Tibial nerve (tissue), 4 donors: ENCODE results near the gene TUBB1. TPM values are rescaled to one million over a fixed set of nuclear protein-coding genes. Genes with fewer than 3 reads are reported as not detected.

Experiments used
- DNase-seq, 2 donors: peaks; one replicate each; pipeline ENCODE4 v3.0.0-alpha.2; 2019; ENCODE audit warnings: low spot score in 2 of 2
- H3K27ac ChIP-seq, 4 donors: fragments of 200-600 bp; sonication (generic) in 3 of 4; one replicate each; pipeline ENCODE4 v1.5.1; 2017 to 2019; ENCODE audit warnings: mild to moderate bottlenecking in 1 of 4
- H3K27me3 ChIP-seq, 2 donors: fragments of 200-600 bp; sonication (generic) in 1 of 2; one replicate each; pipeline versions ENCODE4 v1.5.1 to v1.6.0; 2017 to 2019
- H3K36me3 ChIP-seq, 3 donors: fragments of 200-600 bp; sonication (generic); one replicate each; pipeline ENCODE4 v1.5.1; 2018 to 2019
- H3K4me1 ChIP-seq, 4 donors: fragments of 200-600 bp; sonication (generic) in 3 of 4; one replicate each; pipeline ENCODE4 v1.5.1; 2017 to 2019
- H3K4me3 ChIP-seq, 4 donors: fragments of 200-600 bp; sonication (generic) in 3 of 4; one replicate each; pipeline ENCODE4 v1.5.1; 2017 to 2019; ENCODE audit warnings: mild to moderate bottlenecking in 1 of 4, moderate library complexity in 1 of 4
- H3K9me3 ChIP-seq, 4 donors: fragments of 200-600 bp; sonication (generic) in 3 of 4; one replicate each; pipeline ENCODE4 v1.5.1; 2017 to 2019
- EP300 ChIP-seq, 2 donors: sonication (generic); formaldehyde crosslinking; IDR thresholded peaks; one replicate each; pipeline ENCODE4 v1.6.1; 2017; ENCODE audit warnings: antibody characterized with exemption in 2 of 2, mild to moderate bottlenecking in 1 of 2
- POLR2A ChIP-seq, 2 donors: fragments of 450-650 bp; IDR thresholded peaks; one replicate each; pipeline ENCODE4 v1.6.1; 2017; ENCODE audit warnings: antibody characterized with exemption in 2 of 2, mild to moderate bottlenecking in 2 of 2, moderate library complexity in 2 of 2
- WGBS, 2 donors: methylation state at CpG; one replicate each; pipeline ENCODE4 v1.1.5; 2018; 5-methylcytosine and 5-hydroxymethylcytosine counted together
- total RNA-seq, 4 donors: library from RNA; depleted of rRNA; stranded (reverse); fragments of >200 nt; gene quantifications; one replicate each; pipeline ENCODE4 v1.1.0, GENCODE V29; 2016
- TF ChIP-seq, protein P1 (sequence below), 5 experiments: fragments of 200-600 bp in 3 of 5; fragments of 450-650 bp in 2 of 5; sonication (generic) in 3 of 5; IDR thresholded peaks; one replicate each; pipeline ENCODE4 v1.5.1; 2016 to 2019; ENCODE audit warnings: antibody characterized with exemption in 5 of 5, mild to moderate bottlenecking in 3 of 5, moderate library complexity in 2 of 5

Gene TUBB1
- total RNA-seq, 4 donors from 2014 or later = 0.21 to 0.60 (median 0.59) TPM; not detected in 1

GRCh38 chr20:58985656-58986055, 33.6 kb upstream of the TUBB1 start:
- peak in 1 of 2 donors; percentile 14 for DNase-seq
- no peak overlapping the region for H3K4me3 ChIP-seq
- peaks cover 0 to 41% (median 24%) of the 10 kb centered on the region in 4 donors for H3K4me1 ChIP-seq
- H3K36me3 ChIP-seq = peaks cover 0 to 46% (median 28%) of the 10 kb centered on the region in 3 donors
- 71 to 75% methylated on average over 5 of the region's 5 CpGs for WGBS, 2 donors
- H3K9me3 ChIP-seq = no peaks in the 10 kb centered on the region
- no peaks in the 10 kb centered on the region for H3K27me3 ChIP-seq
- no peak overlapping the region for H3K27ac ChIP-seq
- TF ChIP-seq, protein P1, sequence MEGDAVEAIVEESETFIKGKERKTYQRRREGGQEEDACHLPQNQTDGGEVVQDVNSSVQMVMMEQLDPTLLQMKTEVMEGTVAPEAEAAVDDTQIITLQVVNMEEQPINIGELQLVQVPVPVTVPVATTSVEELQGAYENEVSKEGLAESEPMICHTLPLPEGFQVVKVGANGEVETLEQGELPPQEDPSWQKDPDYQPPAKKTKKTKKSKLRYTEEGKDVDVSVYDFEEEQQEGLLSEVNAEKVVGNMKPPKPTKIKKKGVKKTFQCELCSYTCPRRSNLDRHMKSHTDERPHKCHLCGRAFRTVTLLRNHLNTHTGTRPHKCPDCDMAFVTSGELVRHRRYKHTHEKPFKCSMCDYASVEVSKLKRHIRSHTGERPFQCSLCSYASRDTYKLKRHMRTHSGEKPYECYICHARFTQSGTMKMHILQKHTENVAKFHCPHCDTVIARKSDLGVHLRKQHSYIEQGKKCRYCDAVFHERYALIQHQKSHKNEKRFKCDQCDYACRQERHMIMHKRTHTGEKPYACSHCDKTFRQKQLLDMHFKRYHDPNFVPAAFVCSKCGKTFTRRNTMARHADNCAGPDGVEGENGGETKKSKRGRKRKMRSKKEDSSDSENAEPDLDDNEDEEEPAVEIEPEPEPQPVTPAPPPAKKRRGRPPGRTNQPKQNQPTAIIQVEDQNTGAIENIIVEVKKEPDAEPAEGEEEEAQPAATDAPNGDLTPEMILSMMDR (IDR thresholded peaks at IDR 0.05) = no peak
- no peak for TF ChIP-seq EP300 (IDR thresholded peaks at IDR 0.05)

GRCh38 chr20:58986286-58986967, 32.8 kb upstream of the TUBB1 start:
- Histone ChIP-seq H3K9me3 (no peaks in the 10 kb centered on the region), H3K27ac (no peak overlapping the region), H3K27me3 (no peaks in the 10 kb centered on the region), H3K4me1 (peaks cover 0 to 39% (median 24%) of the 10 kb centered on the region in 4 donors), H3K4me3 (no peak overlapping the region), H3K36me3 (peaks cover 0 to 54% (median 36%) of the 10 kb centered on the region in 3 donors)
- TF ChIP-seq POLR2A (IDR thresholded peaks at IDR 0.05) (no peak), EP300 (IDR thresholded peaks at IDR 0.05) (no peak)
- TF ChIP-seq, protein P1 (IDR thresholded peaks at IDR 0.05) = no peak
- DNase-seq = peak in 1 of 2 donors; percentile 3
- WGBS, 2 donors = 85 to 86% methylated on average over 9 of the region's 9 CpGs

GRCh38 chr20:58986968-58987517, 32.2 kb upstream of the TUBB1 start:
- TF ChIP-seq POLR2A (IDR thresholded peaks at IDR 0.05) (no peak), EP300 (IDR thresholded peaks at IDR 0.05) (no peak)
- TF ChIP-seq, protein P1 (IDR thresholded peaks at IDR 0.05) = no peak
- Histone ChIP-seq H3K4me1 (peaks cover 0 to 36% (median 22%) of the 10 kb centered on the region in 4 donors), H3K27ac (no peak overlapping the region), H3K27me3 (no peaks in the 10 kb centered on the region), H3K36me3 (peaks cover 0 to 60% (median 39%) of the 10 kb centered on the region in 3 donors), H3K4me3 (no peak overlapping the region), H3K9me3 (no peaks in the 10 kb centered on the region)
- no peak for DNase-seq
- WGBS, 2 donors = 85 to 88% methylated on average over 8 of the region's 8 CpGs

DNA sequence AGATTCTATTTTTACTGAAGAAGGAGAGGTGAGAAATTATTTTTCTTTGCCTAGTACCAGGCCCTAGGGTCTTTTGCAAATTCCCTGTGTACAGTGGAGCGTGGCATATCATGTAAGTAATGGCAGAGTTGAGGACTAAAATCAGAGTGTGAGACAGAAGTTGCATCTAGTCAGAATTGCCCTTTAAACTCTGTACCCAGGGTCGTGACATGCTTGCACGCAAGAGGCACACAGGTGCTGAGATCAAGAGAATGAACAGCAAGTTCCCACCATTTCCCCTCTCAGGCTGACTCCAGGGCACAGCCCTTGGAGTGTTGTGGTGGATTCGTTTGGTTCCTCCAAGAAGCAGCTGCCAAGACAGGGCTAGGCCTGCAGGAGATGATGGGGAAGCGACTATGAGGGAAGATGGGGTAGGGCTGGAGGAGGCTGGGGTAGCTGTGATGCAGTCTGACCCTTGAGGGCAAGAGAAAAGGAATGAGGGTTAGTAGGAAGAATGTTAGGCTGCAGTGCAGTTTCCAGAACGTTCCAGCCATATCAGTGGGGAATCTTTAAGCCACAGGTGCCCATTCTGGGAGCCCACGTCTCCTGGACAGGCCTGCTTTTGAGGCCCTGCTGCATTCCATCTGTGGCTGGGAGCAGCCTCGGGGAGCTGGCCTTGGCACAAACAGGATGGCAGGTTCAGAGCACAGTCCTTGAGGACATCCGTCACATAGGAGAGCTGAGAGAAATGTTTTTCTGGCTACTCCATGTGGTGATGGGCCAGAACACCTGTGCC, 31.3 kb upstream of the TUBB1 start:
- Histone ChIP-seq H3K4me3 (no peak overlapping the region), H3K27me3 (no peaks in the 10 kb centered on the region), H3K27ac (no peak overlapping the region), H3K4me1 (peaks cover 0 to 27% (median 15%) of the 10 kb centered on the region in 4 donors), H3K9me3 (no peaks in the 10 kb centered on the region), H3K36me3 (peaks cover 0 to 69% (median 39%) of the 10 kb centered on the region in 3 donors)
- WGBS, 2 donors = 87 to 88% methylated on average over 9 of the region's 9 CpGs
- TF ChIP-seq POLR2A (IDR thresholded peaks at IDR 0.05) = no peak
- TF ChIP-seq, protein P1 (IDR thresholded peaks at IDR 0.05) = no peak
- TF ChIP-seq EP300 (IDR thresholded peaks at IDR 0.05) = no peak
- no peak for DNase-seq

DNA sequence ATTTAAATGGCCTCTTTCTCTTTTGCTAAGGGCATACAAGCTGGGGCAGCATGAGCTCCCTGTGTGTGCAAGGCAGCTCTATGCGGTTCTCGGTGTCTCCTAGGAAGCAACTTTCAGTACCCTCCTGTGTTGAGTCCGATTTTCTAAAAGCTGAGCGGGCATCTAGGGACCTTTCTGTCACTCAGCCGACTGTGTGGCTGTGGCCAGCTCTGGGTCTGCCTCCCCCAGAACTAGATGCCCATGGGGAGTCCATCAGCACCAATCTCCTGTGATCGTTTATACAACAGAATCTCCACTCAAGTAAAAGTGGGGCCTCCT, 30.7 kb upstream of the TUBB1 start:
- TF ChIP-seq EP300 (IDR thresholded peaks at IDR 0.05) = no peak
- TF ChIP-seq, protein P1 (IDR thresholded peaks at IDR 0.05) = no peak
- no peak for TF ChIP-seq POLR2A (IDR thresholded peaks at IDR 0.05)
- DNase-seq = no peak
- Histone ChIP-seq H3K4me3 (no peak overlapping the region), H3K27ac (no peak overlapping the region), H3K4me1 (peaks cover 0 to 23% (median 12%) of the 10 kb centered on the region in 4 donors), H3K36me3 (peaks cover 0 to 75% (median 39%) of the 10 kb centered on the region in 3 donors), H3K27me3 (no peaks in the 10 kb centered on the region), H3K9me3 (no peaks in the 10 kb centered on the region)
- 85 to 89% methylated on average over 6 of the region's 6 CpGs for WGBS, 2 donors
